ENCODE data around the gene CREBBP.

DNA sequence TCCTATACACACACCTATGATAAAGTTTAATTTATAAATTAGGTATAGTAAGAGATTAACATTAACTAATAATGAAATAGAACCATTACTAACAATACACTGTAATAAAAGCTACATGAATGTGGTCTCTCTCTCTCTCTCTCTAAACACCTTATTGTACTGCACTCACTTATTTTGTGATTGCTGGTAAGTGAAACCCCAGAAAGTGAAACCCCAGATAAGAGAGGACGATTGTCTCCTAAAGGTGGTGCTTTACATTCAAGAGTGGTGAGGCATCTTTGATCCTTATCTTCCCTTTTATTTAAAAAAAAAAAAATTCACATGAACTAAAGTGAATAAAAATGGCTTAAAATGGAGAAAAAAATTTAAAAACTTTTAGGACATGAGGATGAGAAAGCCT lies 83.0 kb downstream of the CREBBP start:
- TF ChIP-seq BHLHE40 (IDR thresholded peaks at IDR 0.05; ENCODE audit: low read length) (no peak), EGR1 (conservative IDR thresholded peaks at IDR 0.05) (no peak), EP300 (IDR thresholded peaks at IDR 0.05; ENCODE audit: low read length) (no peak), NFRKB (IDR thresholded peaks at IDR 0.05; ENCODE audit: low read depth) (no peak), SPI1 (IDR thresholded peaks at IDR 0.05; ENCODE audit: borderline replicate concordance, low read depth, low read length) (no peak), ARID3B (CRISPR knock-in tag; IDR thresholded peaks at IDR 0.05; ENCODE audit: borderline replicate concordance) (no peak), HCFC1 (IDR thresholded peaks at IDR 0.05; ENCODE audit: low read depth, low read length) (no peak)

All from K562 (cell line).